ENCODE data around the gene SNU13.
"Not testable (repeated sequence)": the region's sequence is repeated elsewhere in the genome, so short reads cannot be mapped to it uniquely, and the experiment has no call there.

The SNU13 gene

DNA sequence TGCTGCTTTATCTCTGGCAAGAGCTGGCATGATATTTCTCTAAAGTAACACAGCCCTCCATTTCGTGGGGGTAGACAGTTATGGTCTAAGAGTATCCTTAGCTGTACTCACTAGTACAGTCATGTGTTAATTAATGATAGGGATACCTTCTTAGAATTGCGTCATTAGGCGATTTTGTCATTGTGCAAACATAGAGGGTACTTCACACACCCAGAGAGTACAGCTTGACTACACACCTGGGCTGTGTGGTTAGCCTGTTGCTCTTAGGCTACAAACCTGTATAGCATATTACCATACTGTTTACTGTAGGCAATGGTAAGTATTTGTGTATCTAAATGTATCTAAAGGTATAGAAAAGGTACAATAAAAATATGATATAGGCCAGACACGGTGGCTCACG is 50.5 kb downstream of the SNU13 start:
- no peak for DNase-seq

GRCh38 chr22:41637623-41638022 is 51.0 kb downstream of the SNU13 start:
- not testable (repeated sequence) for DNase-seq

GRCh38 chr22:41636467-41636866 is 52.2 kb downstream of the SNU13 start:
- DNase-seq: no peak

DNA sequence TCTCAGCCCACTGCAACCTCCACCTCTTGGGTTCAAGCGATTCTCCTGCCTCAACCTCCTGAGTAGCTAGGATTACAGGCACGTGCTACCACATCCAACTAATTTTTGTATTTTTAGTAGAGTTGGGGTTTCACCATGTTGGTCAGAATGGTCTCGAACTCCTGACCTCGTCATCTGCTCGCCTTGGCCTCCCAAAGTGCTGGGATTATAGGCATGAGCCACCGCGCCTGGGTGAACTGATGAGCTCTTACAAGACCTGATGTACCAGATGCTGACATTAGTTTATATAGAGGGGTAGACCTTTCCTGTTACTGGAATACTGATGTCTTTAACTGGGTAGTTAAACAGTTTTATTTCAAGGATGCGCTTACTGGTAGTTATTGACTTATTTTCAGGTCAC is 54.1 kb downstream of the SNU13 start:
- DNase-seq: not testable (repeated sequence)

GRCh38 chr22:41631615-41632014 is 57.1 kb downstream of the SNU13 start:
- not testable (repeated sequence) for DNase-seq

DNA sequence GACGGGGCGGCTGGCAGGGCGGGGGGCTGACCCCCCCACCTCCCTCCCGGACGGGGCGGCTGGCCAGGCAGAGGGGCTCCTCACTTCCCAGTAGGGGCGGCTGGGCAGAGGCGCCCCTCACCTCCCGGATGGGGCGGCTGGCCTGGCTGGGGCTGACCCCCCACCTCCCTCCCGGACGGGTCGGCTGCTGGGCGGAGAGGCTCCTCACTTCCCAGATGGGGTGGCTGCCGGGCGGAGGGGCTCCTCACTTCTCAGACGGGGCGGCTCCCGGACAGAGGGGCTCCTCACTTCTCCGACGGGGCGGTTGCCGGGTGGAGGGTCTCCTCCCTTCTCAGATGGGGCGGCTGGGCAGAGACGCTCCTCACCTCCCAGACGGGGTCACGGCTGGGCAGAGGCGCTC is 57.6 kb downstream of the SNU13 start:
- not testable (repeated sequence) for DNase-seq

DNA sequence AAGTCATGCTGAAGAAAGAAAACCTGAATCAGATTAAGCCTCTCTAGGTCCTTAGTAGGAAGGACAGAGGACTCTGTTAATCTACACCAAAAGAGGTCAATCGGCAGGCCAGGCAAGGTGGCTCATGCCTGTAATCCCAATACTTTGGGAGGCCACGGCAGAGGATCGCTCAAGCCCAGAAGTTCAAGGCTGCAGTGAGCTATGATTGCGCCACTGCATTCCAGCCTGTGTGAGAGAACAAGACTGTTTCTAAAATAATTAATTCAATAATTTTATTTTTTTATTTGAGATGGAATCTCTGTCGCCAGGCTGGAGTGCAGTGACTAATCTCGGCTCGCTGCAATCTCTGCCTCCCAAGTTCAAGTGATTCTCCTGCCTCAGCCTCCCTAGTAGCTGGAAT is 63.1 kb downstream of the SNU13 start:
- DNase-seq: no peak
